T-helper 1 cell treated with Interleukin-12 subunit alpha and Interleukin-12 subunit beta and Interleukin-4 antibody, amounts not matched to agents 30 ng/mL and 1 ng/mL, for 36 hours (primary cell): Measurements from ENCODE around the gene CNTN5. TPM values are rescaled to one million over a fixed set of nuclear protein-coding genes. Genes with fewer than 3 reads are reported as not detected.
"Not testable (repeated sequence)": the region's sequence is repeated elsewhere in the genome, so short reads cannot be mapped to it uniquely, and the experiment has no call there.

Experiments
- intact Hi-C: fragments of 100-400 bp; cut with micrococcal nuclease; formaldehyde crosslinking; loops from one replicate; pipeline ENCODE4 v1.15.1; 2024
- total RNA-seq: library from RNA; stranded (reverse); gene quantifications from 2 replicates; pipeline ENCODE4 v1.2.3, GENCODE V29; 2022

CNTN5 gene
- not detected in 2 replicates for total RNA-seq

GRCh38 chr11:99020352-99021225 lies at the start of gene CNTN5:
TSS of gene CNTN5 (plus strand) at chr11:99020949.
- intact Hi-C loops = no loop called here

- intact Hi-C loops = no loop called here
These were observed 41.5 kb upstream of the CNTN5 start for GRCh38 chr11:98979205-98979604.

GRCh38 chr11:99015634-99016454 lies 4.9 kb upstream of the CNTN5 start:
- intact Hi-C loops = no loop called here

- intact Hi-C loops = no loop called here
These were observed 1.1 kb upstream of the CNTN5 start for GRCh38 chr11:99019696-99020095.

- intact Hi-C loops = no loop called here
These were observed 16.3 kb downstream of the CNTN5 start for GRCh38 chr11:99037057-99037456.

GRCh38 chr11:99063331-99063730 lies 42.6 kb downstream of the CNTN5 start:
- intact Hi-C loops = no loop called here

GRCh38 chr11:99065121-99065520 lies 44.4 kb downstream of the CNTN5 start:
- intact Hi-C loops = no loop called here

GRCh38 chr11:99066618-99067317 lies 46.0 kb downstream of the CNTN5 start:
- intact Hi-C loops = no loop called here

GRCh38 chr11:99068832-99069231 lies 48.1 kb downstream of the CNTN5 start:
- intact Hi-C loops = no loop called here

- intact Hi-C loops = no loop called here
These were observed 49.2 kb downstream of the CNTN5 start for GRCh38 chr11:99069856-99070444.

- intact Hi-C loops = no loop called here
These were observed 58.8 kb downstream of the CNTN5 start for GRCh38 chr11:99079576-99079975.

- intact Hi-C loops = no loop called here
These were observed 59.4 kb downstream of the CNTN5 start for GRCh38 chr11:99080154-99080553.

- intact Hi-C loops = no loop called here
These were observed 77.5 kb downstream of the CNTN5 start for GRCh38 chr11:99098258-99098657.

- intact Hi-C loops = no loop called here
These were observed 78.0 kb downstream of the CNTN5 start for GRCh38 chr11:99098751-99099150.

GRCh38 chr11:99117603-99118002 lies 96.9 kb downstream of the CNTN5 start:
- intact Hi-C loops = no loop called here

GRCh38 chr11:99133862-99134261 lies 113.1 kb downstream of the CNTN5 start:
- intact Hi-C loops = not testable (repeated sequence)

GRCh38 chr11:99135508-99135907 lies 114.8 kb downstream of the CNTN5 start:
- intact Hi-C loops = no loop called here

- intact Hi-C loops = no loop called here
These were observed 121.5 kb downstream of the CNTN5 start for GRCh38 chr11:99142237-99142636.

GRCh38 chr11:99148352-99148751 lies 127.6 kb downstream of the CNTN5 start:
- intact Hi-C loops = no loop called here

GRCh38 chr11:99154277-99154676 lies 133.5 kb downstream of the CNTN5 start:
- intact Hi-C loops = no loop called here

- intact Hi-C loops = no loop called here
These were observed 139.7 kb downstream of the CNTN5 start for GRCh38 chr11:99160447-99160846.
